ENCODE data around the gene GNG7. TPM values are rescaled to one million over a fixed set of nuclear protein-coding genes. Genes with fewer than 3 reads are reported as not detected.
"Not testable (repeated sequence)": the region's sequence is repeated elsewhere in the genome, so short reads cannot be mapped to it uniquely, and the experiment has no call there.

The GNG7 gene
- total and polyA plus RNA-seq, 10 of the 15 experiments (the other 5 are each of a cell fraction or from before 2014, with no cell fraction given) = 1.9 to 13.6 (median 6.5) TPM

DNA sequence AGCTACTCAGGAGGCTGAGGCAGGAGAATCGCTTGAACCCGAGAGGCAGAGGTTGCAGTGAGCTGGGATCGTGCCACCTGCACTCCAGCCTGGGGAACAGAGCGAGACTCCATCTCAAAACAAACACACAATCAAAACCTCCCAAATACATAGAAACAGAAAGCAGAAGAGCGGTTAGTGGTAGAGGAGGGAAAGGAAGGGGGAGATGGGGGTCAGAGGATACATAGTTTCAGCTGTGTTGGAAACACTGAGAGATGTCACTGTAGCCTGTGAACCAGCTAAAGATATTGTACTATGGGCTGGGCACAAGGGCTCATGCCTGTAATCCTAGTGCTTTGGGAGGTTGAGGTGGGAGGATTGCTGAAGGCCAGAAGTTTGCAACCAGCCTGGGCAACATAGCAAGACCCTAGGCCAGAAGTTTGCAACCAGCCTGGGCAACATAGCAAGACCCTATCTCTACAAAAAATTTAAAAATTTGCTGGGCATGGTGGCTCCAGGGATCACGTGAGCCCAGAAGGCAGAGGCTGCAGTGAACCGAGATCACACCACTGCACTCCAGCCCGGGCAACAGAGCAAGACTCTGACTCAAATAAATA, 49.9 kb downstream of the GNG7 start:
- no peaks in the 10 kb centered on the region for H3K9me3 ChIP-seq (replicated peaks; ENCODE audit: control insufficient read depth, insufficient read depth, low read length)
- peak; percentile 70 for ATAC-seq
- H3K4me2 ChIP-seq (ENCODE audit: control insufficient read depth, insufficient read depth) = peak overlapping the region; percentile 0; the same call in 1 of the 2 replicates
- no peak overlapping the region for H2AFZ ChIP-seq (ENCODE audit: control insufficient read depth, low read depth, low read length)
- no peaks in the 10 kb centered on the region for H4K20me1 ChIP-seq (ENCODE audit: control insufficient read depth, insufficient read depth)
- in situ Hi-C loops (cut with MboI) (no loop called here), intact Hi-C loops (cut with micrococcal nuclease; ENCODE audit: unreplicated experiment) (no loop called here)
- ChIA-PET POLR2A (no interaction called here), CTCF (interaction anchor here (1.3 to 3.2 kb wide), 2 partner anchors 97 to 189 kb away, joined by 3 to 16 read pairs; no protein-coding TSS in a partner anchor), SMC1A (ENCODE audit: uncharacterized antibody, unreplicated experiment) (no interaction called here), RAD21 (ENCODE audit: unreplicated experiment) (interaction anchor here (1.5 kb wide), 1 partner anchor 46 kb away, joined by 4 read pairs; no protein-coding TSS in a partner anchor)
- TF ChIP-seq IKZF2 (IDR thresholded peaks at IDR 0.05) (peak in 1 of 2 experiments; percentile 29; a peak in 1 of 4 replicates), SPI1 (IDR thresholded peaks at IDR 0.05; ENCODE audit: borderline replicate concordance, insufficient read depth, low read depth, low read length) (peak; percentile 25; the same call in 1 of the 2 replicates), NR2C1 (IDR thresholded peaks at IDR 0.05) (no peak), RUNX3 (IDR thresholded peaks at IDR 0.05; ENCODE audit: low read length) (peak; percentile 59)
- H3K4me3 ChIP-seq = 0 out of 2 replicates have a peak overlapping the region, but pooled peaks have one; percentile 6
- FAIRE-seq = no peak
- peaks cover 18% of the 10 kb centered on the region for H3K4me1 ChIP-seq (ENCODE audit: control insufficient read depth, insufficient read depth, low read length)
- H3K79me2 ChIP-seq (ENCODE audit: control insufficient read depth, insufficient read depth, low read length) = no peaks in the 10 kb centered on the region
- no peak for DNase-seq (ENCODE audit: low read depth, low spot score)
- no peak overlapping the region for H3K9ac ChIP-seq (ENCODE audit: control insufficient read depth, insufficient read depth, low read length)
- H3K27ac ChIP-seq (ENCODE audit: control insufficient read depth, insufficient read depth) = no peak overlapping the region
- no TSS peak for BruUV-seq (replicated peaks)
- H3K36me3 ChIP-seq (ENCODE audit: control insufficient read depth in 2 of 2, insufficient read depth in 2 of 2, low read length in 1 of 2) = no peaks in the 10 kb centered on the region
- WGBS (ENCODE audit: insufficient coverage, insufficient replicate concordance, low lambda C conversion rate, missing lambda C conversion rate) = 22% methylated on average over 8 of the region's 8 CpGs
- H3K27me3 ChIP-seq (replicated peaks in 1 of 2; ENCODE audit: control insufficient read depth in 2 of 2, insufficient read depth in 2 of 2, low read length in 1 of 2) = no peaks in the 10 kb centered on the region

DNA sequence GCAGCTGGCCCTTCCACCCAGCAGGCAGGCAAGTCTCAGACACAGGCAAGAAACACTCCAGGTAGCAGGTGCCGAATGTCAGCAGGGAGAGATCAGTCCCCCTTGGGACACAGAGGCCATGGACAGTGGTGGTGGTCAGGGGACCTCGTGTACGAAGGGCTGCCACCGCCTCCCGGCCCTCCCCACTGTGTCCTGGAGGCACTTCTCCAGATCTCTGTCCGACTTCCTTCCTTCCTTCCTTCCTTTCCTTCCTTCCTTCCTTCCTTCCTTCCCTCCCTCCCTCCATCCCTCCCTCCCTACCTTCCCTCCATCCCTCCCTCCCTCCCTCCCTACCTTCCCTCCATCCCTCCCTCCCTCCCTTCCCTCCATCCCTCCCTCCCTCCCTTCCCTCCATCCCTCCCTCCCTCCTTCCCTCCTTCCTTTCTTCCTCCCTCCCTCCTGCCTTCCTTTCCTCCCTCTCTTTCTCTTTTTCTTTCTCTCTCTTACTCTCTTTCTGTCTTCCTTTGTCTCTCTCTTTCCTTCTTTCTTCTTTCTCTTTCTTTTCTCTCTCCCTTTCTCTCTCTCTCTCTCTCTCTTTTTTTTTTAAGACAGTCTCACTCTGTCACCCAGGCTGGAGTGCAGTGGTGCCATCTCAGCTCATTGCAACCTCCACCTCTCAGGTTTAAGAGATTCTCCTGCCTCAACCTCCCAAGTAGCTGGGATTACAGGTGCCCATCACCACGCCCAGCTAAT, 51.3 kb downstream of the GNG7 start:
- H3K4me3 ChIP-seq; in situ Hi-C loops (cut with MboI); ATAC-seq; H2AFZ ChIP-seq (ENCODE audit: control insufficient read depth, low read depth, low read length); FAIRE-seq; H3K9ac ChIP-seq (ENCODE audit: control insufficient read depth, insufficient read depth, low read length); POLR2A ChIA-PET; H3K27ac ChIP-seq (ENCODE audit: control insufficient read depth, insufficient read depth); H3K9me3 ChIP-seq (replicated peaks; ENCODE audit: control insufficient read depth, insufficient read depth, low read length); H3K79me2 ChIP-seq (ENCODE audit: control insufficient read depth, insufficient read depth, low read length); H3K27me3 ChIP-seq (replicated peaks in 1 of 2; ENCODE audit: control insufficient read depth in 2 of 2, insufficient read depth in 2 of 2, low read length in 1 of 2); H3K36me3 ChIP-seq (ENCODE audit: control insufficient read depth in 2 of 2, insufficient read depth in 2 of 2, low read length in 1 of 2); DNase-seq (ENCODE audit: low read depth, low spot score); BruUV-seq (replicated peaks); intact Hi-C loops (cut with micrococcal nuclease; ENCODE audit: unreplicated experiment); H3K4me2 ChIP-seq (ENCODE audit: control insufficient read depth, insufficient read depth); H4K20me1 ChIP-seq (ENCODE audit: control insufficient read depth, insufficient read depth); RAD21 ChIA-PET (ENCODE audit: unreplicated experiment); SMC1A ChIA-PET (ENCODE audit: uncharacterized antibody, unreplicated experiment): not testable (repeated sequence)
- CTCF ChIA-PET = interaction anchor here (1.2 kb wide), 1 partner anchor 97 kb away, joined by 3 read pairs; no protein-coding TSS in a partner anchor
- H3K4me1 ChIP-seq (ENCODE audit: control insufficient read depth, insufficient read depth, low read length) = peaks cover 18% of the 10 kb centered on the region
- WGBS (ENCODE audit: insufficient coverage, insufficient replicate concordance, low lambda C conversion rate, missing lambda C conversion rate) = 80% methylated on average over 7 of the region's 7 CpGs

All from GM12878 (cell line).